ENCODE results near the gene SLC24A3. TPM values are rescaled to one million over a fixed set of nuclear protein-coding genes. Genes with fewer than 3 reads are reported as not detected.

Gene SLC24A3
- total RNA-seq, 1 donor from 2014 or later: 0.96 TPM

DNA sequence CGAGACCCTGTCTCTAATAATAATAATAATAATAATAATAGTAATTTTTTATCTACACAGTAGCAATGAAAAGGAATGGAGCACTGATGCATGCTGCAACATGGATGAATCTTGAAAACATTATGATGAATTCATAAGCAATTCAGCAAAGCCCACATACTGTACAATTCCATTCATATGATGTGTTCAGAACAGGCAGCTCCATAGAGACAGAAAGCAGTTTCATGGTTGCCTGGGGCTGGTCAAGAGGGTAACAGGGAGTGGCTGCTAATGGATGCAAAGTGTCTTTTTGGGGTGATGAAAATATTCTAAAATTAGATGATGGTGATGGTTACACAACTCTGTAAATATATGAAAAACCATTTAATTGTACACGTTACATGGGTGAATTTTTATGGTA, 43.6 kb downstream of the SLC24A3 start:
- H3K9me3 Mint-ChIP-seq (ENCODE audit: low read depth): no peaks in the 10 kb centered on the region
- H3K27ac Mint-ChIP-seq: no peak overlapping the region
- no peak overlapping the region for H3K4me3 Mint-ChIP-seq (ENCODE audit: low read depth)
- no peaks in the 10 kb centered on the region for H3K36me3 Mint-ChIP-seq (ENCODE audit: insufficient read depth)
- no peak for DNase-seq (ENCODE audit: low spot score, unreplicated experiment)
- no peaks in the 10 kb centered on the region for H3K27me3 Mint-ChIP-seq
- TF ChIP-seq, protein P1, sequence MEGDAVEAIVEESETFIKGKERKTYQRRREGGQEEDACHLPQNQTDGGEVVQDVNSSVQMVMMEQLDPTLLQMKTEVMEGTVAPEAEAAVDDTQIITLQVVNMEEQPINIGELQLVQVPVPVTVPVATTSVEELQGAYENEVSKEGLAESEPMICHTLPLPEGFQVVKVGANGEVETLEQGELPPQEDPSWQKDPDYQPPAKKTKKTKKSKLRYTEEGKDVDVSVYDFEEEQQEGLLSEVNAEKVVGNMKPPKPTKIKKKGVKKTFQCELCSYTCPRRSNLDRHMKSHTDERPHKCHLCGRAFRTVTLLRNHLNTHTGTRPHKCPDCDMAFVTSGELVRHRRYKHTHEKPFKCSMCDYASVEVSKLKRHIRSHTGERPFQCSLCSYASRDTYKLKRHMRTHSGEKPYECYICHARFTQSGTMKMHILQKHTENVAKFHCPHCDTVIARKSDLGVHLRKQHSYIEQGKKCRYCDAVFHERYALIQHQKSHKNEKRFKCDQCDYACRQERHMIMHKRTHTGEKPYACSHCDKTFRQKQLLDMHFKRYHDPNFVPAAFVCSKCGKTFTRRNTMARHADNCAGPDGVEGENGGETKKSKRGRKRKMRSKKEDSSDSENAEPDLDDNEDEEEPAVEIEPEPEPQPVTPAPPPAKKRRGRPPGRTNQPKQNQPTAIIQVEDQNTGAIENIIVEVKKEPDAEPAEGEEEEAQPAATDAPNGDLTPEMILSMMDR (IDR thresholded peaks at IDR 0.05; ENCODE audit: unreplicated experiment): no peak
- H3K4me1 Mint-ChIP-seq (ENCODE audit: low read depth): peaks cover 24% of the 10 kb centered on the region

DNA sequence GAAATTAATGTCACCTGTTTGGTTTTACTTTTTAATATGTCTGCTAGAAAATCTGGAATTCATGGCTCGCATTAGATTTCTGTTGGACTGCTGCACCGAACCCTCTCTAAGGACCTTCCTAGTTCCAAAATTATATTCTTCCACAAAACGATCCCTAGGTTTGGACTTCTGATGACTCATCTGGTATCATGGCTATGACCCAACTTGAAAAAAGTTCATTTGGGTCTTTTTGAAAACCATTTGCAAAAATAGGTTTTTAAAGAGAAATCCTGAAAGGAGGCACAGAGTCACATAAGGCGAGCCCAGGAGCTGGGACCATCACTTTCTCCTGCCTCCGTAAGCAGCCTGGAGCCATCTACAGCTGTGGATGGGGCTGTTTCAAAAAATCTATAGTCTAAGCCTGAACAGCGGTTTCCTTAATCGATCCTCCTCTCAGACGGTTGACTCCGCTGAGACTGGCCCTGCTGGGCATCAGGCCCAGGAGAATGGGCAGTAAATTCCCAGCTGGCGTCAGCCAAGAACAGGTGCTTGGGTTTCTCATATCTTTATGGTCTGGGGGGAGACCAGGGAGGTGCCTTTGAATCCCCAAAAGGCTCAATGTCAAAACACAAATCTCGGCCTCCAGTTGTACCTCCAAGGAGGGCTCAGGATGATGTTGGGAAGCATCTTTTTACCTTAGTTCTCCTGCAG, 44.6 kb downstream of the SLC24A3 start:
- no peak for DNase-seq (ENCODE audit: low spot score, unreplicated experiment)
- no peak overlapping the region for H3K27ac Mint-ChIP-seq

DNA sequence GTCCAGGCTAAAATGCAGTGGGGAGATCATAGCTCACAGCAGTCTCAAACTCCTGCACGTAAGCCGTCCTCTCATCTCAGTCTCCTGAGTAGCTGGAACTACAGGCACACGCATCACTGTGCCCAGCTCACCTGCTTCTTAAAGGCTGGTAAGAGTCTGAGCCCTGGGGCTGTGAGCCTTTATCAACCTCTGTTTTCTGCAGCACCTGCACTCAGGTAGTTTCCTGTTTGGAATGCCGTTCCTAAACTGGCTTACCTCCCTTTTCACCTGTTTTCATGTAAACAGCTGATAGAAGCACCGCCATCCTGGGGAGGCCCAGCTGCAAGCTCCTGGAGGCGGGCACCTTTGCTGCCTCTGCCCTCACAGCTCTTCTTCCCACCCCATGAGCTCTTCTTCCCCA, 45.4 kb downstream of the SLC24A3 start:
- Mint-ChIP-seq H3K27ac (no peak overlapping the region), H3K4me1 (ENCODE audit: low read depth) (peaks cover 22% of the 10 kb centered on the region), H3K4me3 (ENCODE audit: low read depth) (no peak overlapping the region), H3K36me3 (ENCODE audit: insufficient read depth) (no peaks in the 10 kb centered on the region), H3K27me3 (no peaks in the 10 kb centered on the region), H3K9me3 (ENCODE audit: low read depth) (no peaks in the 10 kb centered on the region)
- TF ChIP-seq, protein P1 (IDR thresholded peaks at IDR 0.05; ENCODE audit: unreplicated experiment): no peak
- no peak for DNase-seq (ENCODE audit: low spot score, unreplicated experiment)

More for the DNA sequence above, 44.6 kb downstream of the SLC24A3 start:
- H3K9me3 Mint-ChIP-seq (ENCODE audit: low read depth): no peaks in the 10 kb centered on the region
- no peak overlapping the region for H3K4me3 Mint-ChIP-seq (ENCODE audit: low read depth)
- no peaks in the 10 kb centered on the region for H3K27me3 Mint-ChIP-seq
- H3K4me1 Mint-ChIP-seq (ENCODE audit: low read depth): peaks cover 23% of the 10 kb centered on the region
- no peaks in the 10 kb centered on the region for H3K36me3 Mint-ChIP-seq (ENCODE audit: insufficient read depth)
- TF ChIP-seq, protein P1 (IDR thresholded peaks at IDR 0.05; ENCODE audit: unreplicated experiment): no peak

DNA sequence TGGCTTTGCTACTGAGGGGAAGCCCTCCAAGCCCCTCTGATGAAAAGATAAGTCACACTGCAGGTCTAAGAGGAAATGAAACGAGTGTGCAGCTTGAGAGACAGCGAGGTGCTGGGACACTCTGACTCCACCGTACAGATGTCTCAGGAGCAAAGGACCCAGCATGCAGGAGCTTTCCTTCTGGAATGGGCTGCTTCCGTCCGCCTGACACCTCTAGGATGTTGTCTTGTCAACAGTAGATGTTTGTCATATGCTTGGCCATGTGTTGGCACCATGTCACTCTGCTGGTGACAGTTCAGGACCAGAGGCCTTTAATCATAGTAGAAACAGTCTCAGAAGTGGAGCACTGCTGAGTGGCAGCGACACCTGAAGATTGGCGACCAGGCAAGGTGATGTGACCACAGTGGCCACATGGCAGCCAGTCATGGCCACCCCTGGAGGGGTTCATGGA, 46.7 kb downstream of the SLC24A3 start:
- Mint-ChIP-seq H3K27ac (no peak overlapping the region), H3K9me3 (ENCODE audit: low read depth) (no peaks in the 10 kb centered on the region), H3K4me3 (ENCODE audit: low read depth) (no peak overlapping the region), H3K4me1 (ENCODE audit: low read depth) (peaks cover 22% of the 10 kb centered on the region), H3K36me3 (ENCODE audit: insufficient read depth) (no peaks in the 10 kb centered on the region), H3K27me3 (no peaks in the 10 kb centered on the region)
- TF ChIP-seq, protein P1 (IDR thresholded peaks at IDR 0.05; ENCODE audit: unreplicated experiment): no peak
- no peak for DNase-seq (ENCODE audit: low spot score, unreplicated experiment)

DNA sequence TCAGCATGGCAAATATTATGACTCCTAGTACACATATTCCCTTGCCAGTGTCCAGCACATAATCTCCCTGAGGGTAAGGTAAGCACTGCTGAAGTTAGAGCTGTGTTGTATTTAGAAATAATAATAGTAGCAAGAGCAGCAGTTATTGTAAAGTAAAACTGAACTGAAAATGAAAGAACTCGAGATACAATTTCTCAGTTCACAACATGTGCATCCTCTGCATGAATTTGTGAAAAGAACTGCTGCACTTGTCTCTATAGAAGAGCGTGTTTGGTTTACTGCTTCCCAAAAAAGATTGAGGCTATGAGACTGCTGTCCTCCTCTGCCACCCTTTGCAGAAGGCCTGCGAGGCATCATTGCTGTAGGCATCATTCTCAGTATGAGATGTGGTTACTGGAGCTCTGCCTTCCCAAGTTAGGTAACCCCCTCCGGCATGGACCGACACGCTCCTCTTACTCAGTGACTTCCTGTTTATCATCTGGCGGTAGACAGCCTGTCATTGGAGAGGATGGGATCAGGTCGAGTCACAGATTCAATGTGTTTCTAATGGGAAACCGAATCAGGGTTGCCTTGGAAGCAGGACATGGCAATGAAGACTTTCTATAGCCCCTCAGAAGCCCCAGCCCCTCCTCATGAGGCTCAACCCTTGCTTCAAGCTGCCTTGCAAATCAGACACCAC, 48.1 kb downstream of the SLC24A3 start:
- Mint-ChIP-seq H3K4me3 (ENCODE audit: low read depth) (no peak overlapping the region), H3K27ac (no peak overlapping the region), H3K4me1 (ENCODE audit: low read depth) (peaks cover 22% of the 10 kb centered on the region), H3K27me3 (no peaks in the 10 kb centered on the region), H3K36me3 (ENCODE audit: insufficient read depth) (no peaks in the 10 kb centered on the region), H3K9me3 (ENCODE audit: low read depth) (no peaks in the 10 kb centered on the region)
- TF ChIP-seq, protein P1 (IDR thresholded peaks at IDR 0.05; ENCODE audit: unreplicated experiment): no peak
- no peak for DNase-seq (ENCODE audit: low spot score, unreplicated experiment)
